ENCODE measurements around the gene FSTL3.
"Not testable (repeated sequence)": the region's sequence is repeated elsewhere in the genome, so short reads cannot be mapped to it uniquely, and the experiment has no call there.

Gene FSTL3

DNA sequence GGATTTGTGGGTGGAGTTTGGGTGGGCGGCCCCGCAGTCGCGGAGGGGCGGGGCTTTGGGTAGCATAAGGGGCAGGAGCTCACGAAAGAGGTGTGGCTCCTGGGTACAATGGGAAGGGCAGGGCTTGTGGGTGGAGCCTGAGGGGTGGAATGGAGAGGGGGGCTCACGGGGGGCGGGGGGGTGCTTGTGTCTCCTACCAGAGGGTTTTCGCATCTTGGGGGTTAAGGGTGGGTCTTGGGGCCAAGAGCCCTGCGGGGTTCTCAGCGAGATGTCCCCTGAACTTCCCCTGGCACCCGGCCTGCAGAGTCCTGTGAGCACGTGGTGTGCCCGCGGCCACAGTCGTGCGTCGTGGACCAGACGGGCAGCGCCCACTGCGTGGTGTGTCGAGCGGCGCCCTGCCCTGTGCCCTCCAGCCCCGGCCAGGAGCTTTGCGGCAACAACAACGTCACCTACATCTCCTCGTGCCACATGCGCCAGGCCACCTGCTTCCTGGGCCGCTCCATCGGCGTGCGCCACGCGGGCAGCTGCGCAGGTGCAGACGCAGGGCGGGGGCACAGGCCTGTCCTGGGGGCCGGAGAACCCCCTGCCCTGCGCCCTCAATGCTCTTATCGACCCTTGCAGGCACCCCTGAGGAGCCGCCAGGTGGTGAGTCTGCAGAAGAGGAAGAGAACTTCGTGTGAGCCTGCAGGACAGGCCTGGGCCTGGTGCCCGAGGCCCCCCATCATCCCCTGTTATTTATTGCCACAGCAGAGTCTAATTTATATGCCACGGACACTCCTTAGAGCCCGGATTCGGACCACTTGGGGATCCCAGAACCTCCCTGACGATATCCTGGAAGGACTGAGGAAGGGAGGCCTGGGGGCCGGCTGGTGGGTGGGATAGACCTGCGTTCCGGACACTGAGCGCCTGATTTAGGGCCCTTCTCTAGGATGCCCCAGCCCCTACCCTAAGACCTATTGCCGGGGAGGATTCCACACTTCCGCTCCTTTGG, 5.1 kb downstream of the FSTL3 start:
- peak in 1 of 3 experiments; percentile 26 for DNase-seq (ENCODE audit: low read depth in 3 of 3)

DNA sequence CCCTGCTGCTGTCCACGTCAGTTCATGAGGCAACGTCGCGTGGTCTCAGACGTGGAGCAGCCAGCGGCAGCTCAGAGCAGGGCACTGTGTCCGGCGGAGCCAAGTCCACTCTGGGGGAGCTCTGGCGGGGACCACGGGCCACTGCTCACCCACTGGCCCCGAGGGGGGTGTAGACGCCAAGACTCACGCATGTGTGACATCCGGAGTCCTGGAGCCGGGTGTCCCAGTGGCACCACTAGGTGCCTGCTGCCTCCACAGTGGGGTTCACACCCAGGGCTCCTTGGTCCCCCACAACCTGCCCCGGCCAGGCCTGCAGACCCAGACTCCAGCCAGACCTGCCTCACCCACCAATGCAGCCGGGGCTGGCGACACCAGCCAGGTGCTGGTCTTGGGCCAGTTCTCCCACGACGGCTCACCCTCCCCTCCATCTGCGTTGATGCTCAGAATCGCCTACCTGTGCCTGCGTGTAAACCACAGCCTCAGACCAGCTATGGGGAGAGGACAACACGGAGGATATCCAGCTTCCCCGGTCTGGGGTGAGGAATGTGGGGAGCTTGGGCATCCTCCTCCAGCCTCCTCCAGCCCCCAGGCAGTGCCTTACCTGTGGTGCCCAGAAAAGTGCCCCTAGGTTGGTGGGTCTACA, 6.6 kb downstream of the FSTL3 start:
- no peak for DNase-seq (ENCODE audit: low read depth in 3 of 3)

DNA sequence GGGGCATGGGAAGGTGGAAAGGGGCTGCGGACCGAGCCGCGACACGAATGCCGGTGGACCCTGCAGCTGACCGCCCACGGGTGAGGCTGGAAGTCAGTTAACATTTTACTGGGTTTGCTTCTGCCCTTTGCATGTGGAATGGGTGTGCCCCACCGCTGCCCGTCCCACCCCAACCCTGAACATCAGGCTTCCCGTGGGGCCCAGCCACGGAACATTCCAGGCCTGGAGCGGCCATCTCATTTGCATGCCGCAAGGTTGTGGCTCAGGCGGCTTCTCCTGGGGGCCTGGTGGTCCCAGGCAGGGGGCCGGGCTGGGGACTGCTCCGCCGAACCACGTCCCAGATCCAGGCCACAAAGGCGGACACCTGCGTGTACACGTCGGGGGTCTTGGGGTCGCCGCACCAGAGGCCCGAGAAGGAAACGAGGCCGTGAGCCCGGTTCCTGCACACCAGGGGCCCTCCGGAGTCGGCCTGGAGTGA, 9.3 kb downstream of the FSTL3 start:
- no peak for DNase-seq (ENCODE audit: low read depth in 3 of 3)

DNA sequence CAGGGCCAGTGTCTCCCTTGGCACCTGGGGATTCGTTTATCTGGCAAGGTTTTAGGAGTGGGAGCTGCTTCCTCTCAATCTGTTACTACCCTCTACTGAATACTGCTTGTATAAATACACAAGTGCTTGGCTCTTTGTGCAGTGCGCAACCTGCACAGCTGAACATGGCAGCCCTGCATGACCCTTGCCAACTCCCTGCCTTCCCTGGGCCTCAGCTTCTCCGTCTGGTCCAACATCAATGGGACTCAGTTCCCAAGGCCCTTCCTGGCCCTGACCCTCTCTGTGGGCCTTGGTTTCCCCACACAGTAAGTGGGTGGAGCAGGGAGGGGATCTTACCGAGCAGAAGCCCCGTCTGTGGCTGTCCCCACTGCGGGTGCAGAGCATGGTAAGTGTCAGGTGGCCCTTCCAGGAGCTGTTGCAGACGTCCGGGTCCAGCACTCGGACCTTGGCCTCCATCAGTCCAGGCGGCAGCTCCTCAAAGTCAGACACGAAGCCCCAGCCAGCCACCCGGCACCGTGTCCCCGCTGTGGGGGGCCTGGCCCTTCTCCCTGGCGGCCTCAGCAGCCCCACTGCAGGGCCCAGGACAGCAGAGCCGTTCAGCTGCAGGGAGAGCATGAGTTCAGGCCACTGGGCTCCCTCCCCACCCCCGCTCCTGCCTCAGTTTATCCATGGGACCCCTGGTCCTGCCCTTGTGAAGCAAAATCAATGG, 10.6 kb downstream of the FSTL3 start:
- DNase-seq (ENCODE audit: low read depth in 3 of 3): no peak

DNA sequence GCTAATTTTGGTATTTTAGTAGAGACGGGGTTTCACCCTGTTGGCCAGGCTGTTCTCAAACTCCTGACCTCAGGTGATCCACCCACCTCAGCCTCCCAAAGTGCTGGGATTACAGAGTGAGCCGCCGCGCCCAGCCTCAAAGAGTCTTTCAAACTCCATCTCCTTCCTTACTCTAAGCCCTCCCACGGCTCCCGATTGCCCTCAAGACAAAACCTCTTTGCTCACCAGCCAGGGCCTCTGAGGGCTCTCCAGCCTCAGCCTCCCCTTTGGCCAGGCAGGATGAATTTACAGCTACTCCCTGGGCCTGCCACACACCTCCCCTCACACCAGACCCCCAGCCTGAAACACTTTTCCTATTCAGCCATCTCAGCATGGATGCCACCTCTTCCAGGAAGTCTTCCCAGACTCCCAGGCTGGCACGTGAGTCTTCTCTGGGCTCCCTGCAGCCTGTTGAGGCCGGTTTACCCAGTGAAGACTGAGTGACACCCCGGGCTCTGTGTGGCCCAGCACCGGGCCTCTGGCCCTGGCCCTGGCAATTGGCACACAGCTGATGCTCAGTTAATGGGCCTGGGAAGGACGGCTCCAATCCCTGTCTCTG, 11.5 kb downstream of the FSTL3 start:
- no peak for DNase-seq (ENCODE audit: low read depth in 3 of 3)

DNA sequence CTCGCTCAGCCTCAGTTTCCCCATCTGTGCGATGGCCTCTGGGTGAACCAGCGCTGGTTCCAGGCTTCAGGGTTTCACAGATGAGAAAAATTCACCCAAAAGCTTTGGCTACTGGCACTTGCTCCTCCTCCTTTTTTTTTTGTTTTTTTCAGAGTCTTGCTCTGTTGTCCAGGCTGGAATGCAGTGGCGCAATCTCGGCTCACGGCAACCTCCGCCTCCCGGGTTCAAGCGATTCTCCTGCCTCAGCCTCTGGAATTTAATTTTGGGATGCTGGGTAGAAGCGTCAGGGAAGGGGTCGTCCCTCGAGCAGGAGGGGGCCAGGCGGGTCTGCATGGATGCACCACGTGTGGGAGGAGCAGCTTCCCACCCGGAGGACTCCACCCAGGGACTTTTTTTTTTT, 12.0 kb downstream of the FSTL3 start:
- DNase-seq (ENCODE audit: low read depth in 3 of 3): no peak

DNA sequence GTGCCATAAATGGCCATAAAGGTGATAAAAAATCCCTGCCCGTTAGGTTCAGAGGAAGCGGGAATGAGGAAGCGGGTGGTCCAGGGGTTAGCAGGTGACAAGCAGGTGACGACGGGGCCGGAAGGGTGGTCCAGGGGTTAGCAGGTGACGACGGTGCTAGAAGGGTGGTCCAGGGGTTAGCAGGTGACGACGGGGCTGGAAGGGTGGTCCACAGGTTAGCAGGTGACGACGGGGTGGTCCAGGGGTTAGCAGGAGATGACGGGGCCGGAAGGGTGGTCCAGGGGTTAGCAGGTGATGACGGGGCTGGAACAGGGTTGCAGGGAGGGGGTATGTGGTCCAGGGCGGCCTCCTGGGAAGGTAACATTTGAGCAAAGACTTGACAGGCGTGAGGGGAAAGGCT, 12.8 kb downstream of the FSTL3 start:
- no peak for DNase-seq (ENCODE audit: low read depth in 3 of 3)

DNA sequence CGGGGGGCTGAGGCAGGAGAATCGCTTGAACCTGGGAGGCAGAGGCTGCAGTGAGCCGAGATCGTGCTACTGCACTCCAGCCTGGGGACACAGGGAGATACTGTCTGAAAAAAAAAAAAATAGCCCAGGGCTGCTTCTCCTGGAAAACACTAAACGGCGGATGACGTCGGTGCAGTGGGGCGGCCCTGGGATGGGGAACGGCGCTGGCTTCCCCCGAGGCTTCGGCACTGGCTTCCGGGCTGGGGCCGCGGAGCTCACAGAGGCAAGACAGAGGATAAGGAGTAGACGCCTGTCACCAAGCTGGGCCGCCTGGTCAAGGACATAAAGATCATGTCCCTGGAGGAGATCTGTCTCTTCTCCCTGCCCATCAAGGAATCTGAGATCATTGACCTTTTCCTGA, 14.0 kb downstream of the FSTL3 start:
- DNase-seq (ENCODE audit: low read depth in 3 of 3): no peak

DNA sequence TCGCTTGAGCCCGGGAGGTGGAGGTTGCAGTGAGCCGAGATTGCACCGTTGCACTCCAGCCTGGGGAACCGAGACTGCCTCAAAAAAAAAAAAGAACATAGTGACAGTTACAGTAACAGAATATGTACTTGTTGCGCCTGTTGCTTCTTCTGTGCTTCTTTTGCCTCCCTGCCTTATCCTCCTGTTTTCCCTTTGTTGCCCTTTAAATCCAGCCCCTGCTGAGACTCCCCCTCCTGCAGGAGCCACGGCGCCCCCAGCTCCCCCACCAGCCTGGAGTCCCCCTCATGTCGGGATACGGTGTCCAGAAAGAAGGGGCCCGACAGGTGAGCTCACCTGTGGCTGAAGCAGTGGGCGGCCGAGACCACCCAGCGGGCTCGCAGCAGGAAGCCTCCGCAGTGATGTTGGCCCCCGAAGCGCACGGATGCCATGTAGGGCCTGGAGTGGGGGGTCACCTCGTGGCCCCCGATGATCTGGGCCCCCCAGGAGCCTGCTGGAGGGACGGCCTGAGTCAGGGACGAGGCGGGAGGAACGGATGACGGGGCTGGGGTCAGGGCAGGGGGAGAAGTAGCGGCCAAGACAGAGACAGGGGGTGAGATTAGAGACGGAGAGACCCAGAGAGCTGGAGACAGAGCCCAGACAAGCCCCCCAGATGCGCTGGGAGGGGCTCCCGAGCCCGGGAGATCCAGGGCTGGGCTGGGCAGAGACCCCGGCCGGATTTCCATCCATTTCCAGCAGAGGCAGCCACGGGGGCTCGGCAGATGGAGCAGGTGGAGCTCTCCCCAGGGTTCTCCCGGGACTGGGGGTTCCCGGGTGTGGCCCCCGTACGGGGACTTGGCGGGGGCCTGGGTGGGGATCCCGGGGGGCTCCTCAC, 18.5 kb downstream of the FSTL3 start:
- no peak for DNase-seq (ENCODE audit: low read depth in 3 of 3)

DNA sequence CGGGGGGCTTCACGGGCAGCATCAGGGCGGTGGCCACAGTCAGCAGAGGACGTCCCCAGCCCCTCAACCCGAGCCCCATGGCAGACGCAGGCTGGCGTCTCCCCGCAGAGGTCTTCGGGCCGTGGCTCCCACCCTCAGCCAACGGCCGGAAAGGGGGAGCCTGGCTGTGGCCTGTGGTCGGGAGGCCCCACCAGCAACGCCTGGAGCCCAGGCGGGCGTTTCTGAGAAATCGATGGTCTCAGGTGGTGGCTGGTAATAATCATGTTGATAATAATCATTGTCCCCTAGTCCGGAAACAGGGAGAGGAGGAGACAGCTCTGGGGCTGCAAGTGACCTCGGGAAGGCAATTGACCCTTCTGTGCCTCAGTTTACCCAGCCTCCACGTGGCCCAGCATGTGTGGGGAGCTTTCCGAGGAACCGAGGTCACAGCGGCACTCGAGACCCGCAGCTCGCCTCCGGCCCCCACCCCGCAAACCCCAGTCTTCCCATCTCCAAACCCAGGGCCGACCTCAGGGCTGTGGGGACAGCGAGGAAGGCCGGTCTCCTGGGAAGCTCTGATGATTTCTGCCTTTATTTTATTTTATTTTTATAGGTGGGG, 19.3 kb downstream of the FSTL3 start, which contains the start of gene PRSS57:
Gene PRSS57 (minus strand): TSS at position 101 of the 598 bp plus-strand sequence. CDS start 22 bp downstream, at position 79.
- DNase-seq (ENCODE audit: low read depth in 3 of 3): no peak

DNA sequence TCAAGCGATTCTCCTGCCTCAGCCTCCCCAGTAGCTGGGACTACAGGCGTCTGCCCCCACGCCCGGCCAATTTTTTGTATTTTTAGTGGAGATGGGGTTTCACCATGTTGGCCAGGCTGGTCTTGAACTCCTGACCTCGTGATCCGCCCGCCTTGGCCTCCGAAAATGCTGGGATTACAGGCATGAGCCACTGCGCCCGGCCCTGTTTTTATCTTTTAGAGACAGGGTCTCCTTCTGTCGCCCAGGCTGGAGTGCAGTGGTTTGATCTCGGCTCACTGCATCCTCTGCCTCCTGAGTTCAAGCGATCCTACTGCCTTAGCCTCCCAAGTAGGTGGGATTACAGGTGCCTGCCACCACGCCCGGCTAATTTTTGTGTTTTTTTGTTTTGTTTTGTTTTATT, 22.3 kb downstream of the FSTL3 start:
- DNase-seq (ENCODE audit: low read depth in 3 of 3): not testable (repeated sequence)

DNA sequence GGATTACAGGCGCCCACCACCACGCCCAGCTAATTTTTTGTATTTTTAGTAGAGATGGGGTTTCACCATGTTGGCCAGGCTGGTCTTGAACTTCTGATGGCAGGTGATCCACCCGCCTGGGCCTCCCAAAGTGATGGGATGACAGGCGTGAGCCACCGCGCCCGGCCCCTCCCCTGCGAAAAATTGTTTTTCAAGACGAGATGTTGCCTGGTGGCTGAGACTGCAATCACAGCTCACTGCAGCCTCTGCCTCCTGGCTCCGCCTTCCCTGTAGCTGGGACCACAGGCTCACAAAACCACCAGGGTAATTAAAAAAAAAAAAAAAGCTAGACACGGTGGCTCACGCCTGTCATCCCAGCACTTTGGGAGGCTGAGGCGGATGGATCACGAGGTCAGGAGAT, 23.7 kb downstream of the FSTL3 start:
- DNase-seq (ENCODE audit: low read depth in 3 of 3): not testable (repeated sequence)

DNA sequence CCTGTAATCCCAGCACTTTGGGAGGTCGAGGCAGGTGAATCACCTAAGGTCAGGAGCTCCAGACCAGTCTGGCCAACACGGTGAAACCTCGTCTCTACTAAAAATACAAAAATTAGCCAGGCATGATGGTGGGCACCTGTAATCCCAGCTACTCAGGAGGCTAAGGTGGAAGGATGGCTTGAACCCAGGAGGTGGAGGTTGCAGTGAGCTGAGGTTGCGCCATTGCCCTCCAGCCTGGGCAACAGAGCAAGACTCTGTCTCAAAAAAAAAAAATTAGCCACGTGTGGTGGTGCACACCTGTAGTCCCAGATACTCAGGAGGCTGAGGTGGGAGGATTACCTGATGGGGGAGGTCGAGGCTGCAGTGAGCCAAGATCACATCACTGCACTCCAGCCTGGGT, 26.7 kb downstream of the FSTL3 start:
- not testable (repeated sequence) for DNase-seq (ENCODE audit: low read depth in 3 of 3)

DNA sequence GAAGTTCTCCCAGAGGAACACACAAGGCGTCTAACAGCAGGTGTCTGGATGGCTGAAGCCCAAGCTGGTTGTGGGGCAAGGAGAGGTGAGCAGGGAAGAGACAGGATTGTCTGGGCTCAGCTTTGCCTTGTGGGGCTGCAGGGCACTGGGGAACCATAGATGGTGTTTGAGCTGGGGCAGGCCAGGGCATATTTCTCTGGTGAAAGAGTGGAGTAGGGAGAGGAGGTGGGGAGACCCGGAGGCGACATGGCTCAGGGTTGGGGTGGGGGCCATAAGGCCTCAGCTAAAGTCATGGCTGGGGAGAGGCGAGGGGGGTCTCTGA, 27.1 kb downstream of the FSTL3 start:
- no peak for DNase-seq (ENCODE audit: low read depth in 3 of 3)

DNA sequence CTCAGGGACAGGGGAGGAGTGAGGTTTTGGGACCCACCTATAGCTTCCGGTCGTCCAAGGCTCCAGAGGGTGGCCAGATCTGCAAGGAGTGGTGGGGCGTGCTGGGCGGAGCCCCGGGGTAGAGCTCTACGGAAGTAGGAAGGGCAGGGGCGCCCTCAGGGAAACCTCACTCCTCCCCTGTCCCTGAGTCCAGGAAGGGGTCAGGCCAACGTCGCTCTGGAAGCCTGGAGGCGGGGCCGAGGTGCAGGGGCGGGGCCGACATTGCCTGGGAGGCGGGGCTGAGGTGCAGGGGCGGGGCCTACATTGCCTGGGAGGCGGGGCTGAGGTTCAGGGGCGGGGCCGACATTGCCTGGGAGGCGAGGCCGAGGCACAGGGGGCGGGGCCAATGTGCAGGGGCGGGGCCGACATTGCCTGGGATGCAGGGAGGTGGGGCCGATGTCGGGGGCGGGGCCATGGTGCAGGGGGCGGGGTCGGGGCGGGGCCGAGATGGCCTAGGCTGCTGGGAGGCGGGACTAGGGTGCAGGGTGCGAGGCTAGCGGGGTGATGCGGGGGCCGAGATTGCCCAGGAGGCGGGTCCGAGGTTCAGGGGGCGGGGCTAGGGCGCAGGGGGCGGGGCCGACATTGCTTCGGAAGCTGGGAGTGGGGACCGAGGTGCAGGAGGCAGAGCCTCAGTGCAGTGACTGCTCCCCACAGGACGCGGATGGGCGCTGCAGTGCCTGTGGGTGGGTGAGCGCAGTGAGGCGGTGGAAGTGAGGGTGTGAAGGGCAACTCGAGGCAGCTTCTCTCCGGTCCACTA, 27.7 kb downstream of the FSTL3 start:
- DNase-seq (ENCODE audit: low read depth in 3 of 3): peak; percentile 19 to 33 (median 22)

DNA sequence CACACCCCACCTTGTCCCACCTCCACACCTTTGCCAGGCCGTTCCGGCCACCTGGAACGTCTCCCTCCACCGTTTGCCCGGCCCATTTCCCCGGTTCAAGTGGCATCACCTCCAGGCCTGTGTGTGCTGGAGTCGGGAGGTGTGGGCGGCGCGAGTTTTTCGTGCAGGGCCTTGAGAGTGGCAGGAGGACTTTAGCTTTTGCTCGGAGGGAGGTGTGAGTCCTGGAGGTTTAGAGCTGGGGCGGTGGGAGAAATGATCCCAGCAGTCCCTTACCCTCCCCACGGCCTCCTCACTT, 28.2 kb downstream of the FSTL3 start:
- no peak for DNase-seq (ENCODE audit: low read depth in 3 of 3)

DNA sequence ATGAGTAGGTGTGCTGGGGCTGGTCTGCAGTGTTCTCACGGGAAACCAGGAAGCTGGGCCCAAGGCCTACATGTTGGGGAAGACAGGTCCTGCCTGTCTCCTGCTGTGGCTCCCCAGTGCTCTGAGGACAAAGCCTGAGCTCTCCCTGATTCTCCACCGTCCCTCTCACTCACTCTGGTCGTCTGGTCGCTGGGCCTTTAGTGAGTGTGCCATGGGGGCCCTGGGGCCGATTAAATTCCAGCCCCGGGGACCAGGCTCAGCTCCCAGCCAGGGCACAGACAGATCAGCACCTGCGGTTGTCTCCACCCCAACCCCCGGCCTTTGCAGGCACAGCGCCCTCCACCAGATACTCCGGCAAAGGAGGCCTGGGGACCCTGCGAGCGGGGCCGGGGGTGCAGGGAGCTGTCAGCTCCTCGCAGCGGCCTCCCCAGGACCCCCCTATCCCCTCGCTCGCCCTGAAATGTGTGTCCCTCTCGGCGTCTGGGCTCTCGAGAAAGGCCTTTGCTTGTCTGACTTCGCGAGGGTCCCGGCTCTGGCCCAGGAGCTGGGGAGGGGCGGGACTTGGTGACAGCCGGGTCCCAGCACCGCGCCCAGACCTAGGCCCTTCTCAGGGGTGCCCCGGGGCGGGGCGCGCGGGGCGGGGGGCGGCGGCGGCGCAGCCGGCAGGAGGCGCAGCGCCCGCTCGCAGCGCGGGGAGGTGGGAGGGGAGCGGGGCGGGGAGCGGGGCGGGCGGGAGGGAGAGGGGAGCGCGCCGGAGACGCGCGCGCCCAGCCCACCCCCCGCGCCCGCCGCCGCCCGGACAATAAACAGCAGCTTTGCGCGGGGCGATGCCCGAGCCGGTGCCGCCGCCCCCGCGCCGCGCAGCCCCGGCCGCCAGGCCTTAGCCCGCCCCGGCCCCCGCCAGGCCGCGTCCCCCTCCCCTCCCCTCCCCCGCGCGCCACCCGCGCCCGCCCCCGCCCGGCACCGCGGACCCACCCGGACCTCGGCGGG, 32.3 kb downstream of the FSTL3 start, which contains the start of gene PALM:
Gene PALM (plus strand): TSS at position 782 of the 990 bp plus-strand sequence. CDS start 212 bp downstream, outside the sequence.
- no peak for DNase-seq (ENCODE audit: low read depth in 3 of 3)

DNA sequence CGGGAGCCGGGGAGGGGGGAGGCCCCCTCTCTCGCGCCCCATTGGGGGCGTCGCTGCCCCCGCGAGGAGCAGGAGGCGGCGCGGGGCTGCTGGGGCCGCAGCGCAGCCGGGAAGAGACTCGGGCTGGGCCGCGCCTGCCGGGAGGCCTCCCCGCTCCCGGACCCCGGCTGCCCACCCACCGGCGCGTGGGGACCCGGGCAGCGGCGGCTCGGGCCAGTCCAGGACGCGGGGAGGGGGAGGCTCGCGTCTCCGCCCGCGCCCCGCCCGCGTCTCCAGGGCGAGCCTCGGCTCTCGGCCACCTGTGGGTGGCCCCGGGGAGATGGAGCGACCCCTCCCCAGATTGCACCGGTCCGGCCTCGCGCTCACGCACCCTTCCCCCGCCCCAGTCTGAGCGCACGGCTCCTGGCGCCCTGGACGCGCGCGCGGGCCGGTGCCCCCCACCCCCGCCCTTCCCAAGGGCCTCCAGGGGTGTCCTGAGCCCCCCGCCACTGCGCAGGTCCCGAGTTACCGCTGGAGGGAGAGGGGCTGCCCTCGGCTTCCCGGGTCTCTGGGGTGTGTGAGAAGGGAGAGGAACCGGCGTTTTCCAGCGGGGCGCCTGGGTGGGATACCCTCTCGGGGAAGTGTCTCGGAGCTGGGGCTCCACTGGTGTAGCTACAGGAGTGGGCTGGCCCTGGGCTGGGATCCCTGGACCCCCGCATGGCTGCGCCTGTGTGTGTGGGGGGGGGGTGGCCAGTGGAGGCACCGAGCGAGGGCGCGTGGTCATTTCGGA, 33.2 kb downstream of the FSTL3 start:
- no peak for DNase-seq (ENCODE audit: low read depth in 3 of 3)

Measured in stimulated activated CD4-positive, alpha-beta T cell treated with anti-CD3 and anti-CD28 coated beads, TNF-alpha, amount 100 ng/mL, for 4 hours (primary cell).